Chondrocyte (in vitro differentiated cells): ENCODE measurements around the gene STXBP5. TPM values are rescaled to one million over a fixed set of nuclear protein-coding genes. Genes with fewer than 3 reads are reported as not detected.
A peak's percentile ranks its signal among the peaks of the same experiment; 100 is the strongest.

Experiments
- DNase-seq: peaks from one replicate; pipeline ENCODE4 v3.0.0; 2021; ENCODE audit warnings: mixed read lengths, low spot score
- H3K27ac Mint-ChIP-seq: one replicate; pipeline ENCODE4 v1.8.0; 2021; ENCODE audit warnings: mild to moderate bottlenecking, moderate library complexity, mixed read lengths; ENCODE audit not compliant: unreplicated experiment
- H3K27me3 Mint-ChIP-seq: 2 replicates; pipeline ENCODE4 v1.8.0; 2021; ENCODE audit warnings: low read depth, mixed read lengths
- H3K36me3 Mint-ChIP-seq: 2 replicates; pipeline ENCODE4 v1.8.0; 2021; ENCODE audit warnings: low read depth, mixed read lengths
- H3K4me1 Mint-ChIP-seq: 2 replicates; pipeline ENCODE4 v1.8.0; 2021; ENCODE audit warnings: low read depth, mild to moderate bottlenecking, mixed read lengths
- H3K4me3 Mint-ChIP-seq: one replicate; pipeline ENCODE4 v1.8.0; 2021; ENCODE audit warnings: mild to moderate bottlenecking, moderate library complexity, mixed read lengths; ENCODE audit not compliant: unreplicated experiment
- H3K9me3 Mint-ChIP-seq: 2 replicates; pipeline ENCODE4 v1.8.0; 2021; ENCODE audit warnings: low read depth, mixed read lengths
- CTCF ChIP-seq: fragments of 200-600 bp; sonication (generic); IDR thresholded peaks from 2 replicates; pipeline ENCODE4 v1.5.0; 2021; ENCODE audit warnings: antibody characterized with exemption, mild to moderate bottlenecking, moderate library complexity
- total RNA-seq: library from RNA; stranded (reverse); gene quantifications from 3 replicates; pipeline ENCODE4 v1.2.1, GENCODE V29; 2021

The STXBP5 gene
- total RNA-seq, 1 donor from 2014 or later: 30.8 TPM

DNA sequence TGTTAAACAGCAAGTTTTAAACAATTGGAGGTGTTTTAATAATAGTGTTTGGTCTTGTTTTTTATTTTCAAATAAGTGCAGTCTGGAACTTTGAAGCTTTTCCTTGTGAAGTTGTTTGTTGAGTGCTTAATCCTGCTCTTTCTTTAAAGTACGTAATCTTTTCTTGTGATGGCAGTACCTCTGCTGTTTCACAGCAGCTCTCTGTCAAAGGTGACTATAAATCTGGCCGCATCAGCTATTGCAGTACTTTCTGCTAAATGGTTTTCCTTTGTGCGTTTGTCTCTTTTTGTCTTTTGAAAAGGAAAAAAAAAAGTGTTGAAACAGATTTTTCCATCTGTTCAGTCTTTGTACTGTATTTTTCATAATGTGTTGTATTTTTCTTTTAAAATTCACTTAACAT is 12.7 kb downstream of the STXBP5 start:
- no peaks in the 10 kb centered on the region for H3K9me3 Mint-ChIP-seq
- no peak for DNase-seq
- no peak for TF ChIP-seq CTCF
- peaks cover 8% of the 10 kb centered on the region for H3K36me3 Mint-ChIP-seq
- H3K27ac Mint-ChIP-seq: no peak overlapping the region
- no peak overlapping the region for H3K4me3 Mint-ChIP-seq
- H3K27me3 Mint-ChIP-seq: no peaks in the 10 kb centered on the region
- H3K4me1 Mint-ChIP-seq: peaks cover 57% of the 10 kb centered on the region

DNA sequence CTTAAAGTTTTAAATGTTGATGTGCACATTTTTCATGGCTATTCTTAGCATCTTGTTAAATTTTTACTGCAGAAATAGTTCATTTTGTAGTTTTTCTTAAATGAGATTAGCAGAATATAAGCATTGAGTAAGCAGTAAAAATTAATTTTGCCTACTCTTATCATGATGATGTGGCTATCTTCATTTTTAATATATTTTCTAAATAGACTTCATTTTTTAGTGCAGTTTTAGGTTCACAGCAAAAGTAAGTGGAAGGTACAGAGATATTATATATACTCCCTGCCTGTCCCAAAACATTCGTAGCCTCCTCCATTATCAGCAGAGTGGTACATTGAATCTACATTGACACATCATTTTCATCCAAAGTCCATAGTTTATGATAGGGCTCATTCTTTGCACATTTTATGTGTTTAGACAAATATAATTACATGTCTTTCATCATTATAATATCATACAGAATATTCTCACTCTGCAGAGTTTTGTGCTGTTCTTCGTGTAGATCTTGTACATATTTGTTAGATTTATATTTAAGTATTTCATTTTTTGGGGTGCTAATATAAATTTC is 13.7 kb downstream of the STXBP5 start:
- Mint-ChIP-seq H3K4me3 (no peak overlapping the region), H3K27ac (no peak overlapping the region), H3K4me1 (peaks cover 58% of the 10 kb centered on the region), H3K27me3 (no peaks in the 10 kb centered on the region), H3K9me3 (no peaks in the 10 kb centered on the region), H3K36me3 (peaks cover 8% of the 10 kb centered on the region)
- DNase-seq: no peak
- no peak for TF ChIP-seq CTCF

- H3K27me3 Mint-ChIP-seq: no peaks in the 10 kb centered on the region
- peaks cover 54% of the 10 kb centered on the region for H3K4me1 Mint-ChIP-seq
- no peak for DNase-seq
- no peaks in the 10 kb centered on the region for H3K9me3 Mint-ChIP-seq
- H3K27ac Mint-ChIP-seq: peak overlapping the region; percentile 27
- no peak overlapping the region for H3K4me3 Mint-ChIP-seq
- no peak for TF ChIP-seq CTCF
- peaks cover 8% of the 10 kb centered on the region for H3K36me3 Mint-ChIP-seq
These were observed 14.6 kb downstream of the STXBP5 start for GRCh38 chr6:147218797-147219196.

DNA sequence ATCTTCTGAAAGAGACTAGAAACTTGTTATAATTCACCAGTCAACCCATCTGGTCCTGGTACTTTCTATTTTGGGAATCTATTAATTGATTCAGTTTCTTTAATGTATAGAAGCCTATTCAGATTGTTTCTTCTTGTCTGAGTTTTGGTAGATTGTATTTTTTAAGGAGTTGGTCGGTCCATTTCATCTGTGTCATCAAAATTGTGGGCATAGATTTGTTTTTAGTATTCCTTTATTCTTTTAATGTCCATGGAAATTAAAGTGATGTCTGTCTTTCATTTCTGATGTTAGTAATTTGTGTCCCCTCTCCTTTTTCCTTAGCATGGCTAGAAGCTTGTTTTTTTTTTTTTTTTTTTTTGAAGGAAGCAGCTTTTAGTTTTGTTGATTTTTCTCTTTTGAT is 15.2 kb downstream of the STXBP5 start:
- no peaks in the 10 kb centered on the region for H3K27me3 Mint-ChIP-seq
- H3K36me3 Mint-ChIP-seq: peaks cover 8% of the 10 kb centered on the region
- DNase-seq: no peak
- TF ChIP-seq CTCF: no peak
- peaks cover 50% of the 10 kb centered on the region for H3K4me1 Mint-ChIP-seq
- no peak overlapping the region for H3K4me3 Mint-ChIP-seq
- no peaks in the 10 kb centered on the region for H3K9me3 Mint-ChIP-seq
- no peak overlapping the region for H3K27ac Mint-ChIP-seq

DNA sequence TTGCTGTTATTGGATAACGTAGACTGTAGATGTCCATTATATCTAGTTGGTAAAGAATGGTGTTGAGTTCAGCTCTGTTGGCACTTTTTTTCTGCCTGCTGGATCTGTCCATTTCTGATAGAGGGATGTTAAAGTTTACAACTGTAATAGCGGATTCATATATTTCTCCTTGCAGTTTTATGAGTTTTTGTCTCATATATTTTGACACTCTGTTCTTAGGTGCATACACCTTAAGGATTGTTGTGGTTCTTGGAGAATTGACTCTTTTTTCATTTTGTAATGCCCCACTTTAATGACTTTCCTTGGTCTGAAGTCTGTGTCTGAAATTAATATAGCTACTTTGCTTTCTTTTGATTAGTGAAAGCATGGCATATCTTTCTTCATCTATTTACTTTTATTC is 16.1 kb downstream of the STXBP5 start:
- H3K27me3 Mint-ChIP-seq: no peaks in the 10 kb centered on the region
- H3K4me1 Mint-ChIP-seq: peaks cover 44% of the 10 kb centered on the region
- no peak overlapping the region for H3K27ac Mint-ChIP-seq
- no peak for DNase-seq
- no peaks in the 10 kb centered on the region for H3K9me3 Mint-ChIP-seq
- no peak overlapping the region for H3K4me3 Mint-ChIP-seq
- peaks cover 8% of the 10 kb centered on the region for H3K36me3 Mint-ChIP-seq
- TF ChIP-seq CTCF: no peak
